Activated CD8-positive, alpha-beta memory T cell treated with anti-CD3 and anti-CD28 coated beads, Interleukin-2, amount 10 ng/mL, durations not matched to agents 7 days and 5 days (primary cell): Measurements from ENCODE around the gene CCM2. TPM values are rescaled to one million over a fixed set of nuclear protein-coding genes. Genes with fewer than 3 reads are reported as not detected.
A peak's percentile ranks its signal among the peaks of the same experiment; 100 is the strongest.

Experiments
- ATAC-seq: fragments of 150-1000 bp; cut with Tn5 transposase; one replicate; pipeline ENCODE4 v1.10.0; 2021; ENCODE audit warnings: moderate library complexity
- CTCF ChIA-PET: fragments of 350-600 bp; sonication (Branson Sonifier 250); formaldehyde crosslinking; loops from one replicate; lab custom pipeline; 2021; ENCODE audit warnings: antibody characterized with exemption; lab: Charles Lee
- DNase-seq: peaks from one replicate; pipeline ENCODE4 v3.0.0-alpha.2; 2020
- H3K27ac Mint-ChIP-seq: one replicate; pipeline ENCODE4 v1.8.0; 2021; ENCODE audit warnings: mild to moderate bottlenecking, mixed read lengths
- H3K27me3 Mint-ChIP-seq: one replicate; pipeline ENCODE4 v1.8.0; 2021; ENCODE audit warnings: mixed read lengths
- H3K36me3 Mint-ChIP-seq: one replicate; pipeline ENCODE4 v1.8.0; 2021; ENCODE audit warnings: mild to moderate bottlenecking, mixed read lengths
- H3K4me1 Mint-ChIP-seq: one replicate; pipeline ENCODE4 v1.8.0; 2021; ENCODE audit warnings: mixed read lengths
- H3K4me3 Mint-ChIP-seq: one replicate; pipeline ENCODE4 v1.8.0; 2021; ENCODE audit warnings: mild to moderate bottlenecking, moderate library complexity, mixed read lengths
- H3K9me3 Mint-ChIP-seq: one replicate; pipeline ENCODE4 v1.8.0; 2022; ENCODE audit warnings: low read depth, mixed read lengths
- total RNA-seq, 2 experiments: library from RNA; stranded (reverse); gene quantifications; one replicate each; pipeline ENCODE4 v1.2.3, GENCODE V29; 2021

Gene CCM2
- total RNA-seq, 2 experiments from 2014 or later: 87.5 to 113 TPM

GRCh38 chr7:44979481-44980392 is 20.3 kb upstream of the CCM2 start:
- Mint-ChIP-seq H3K9me3 (no peaks in the 10 kb centered on the region), H3K4me1 (peaks cover 73% of the 10 kb centered on the region), H3K27me3 (no peaks in the 10 kb centered on the region), H3K4me3 (peak overlapping the region; percentile 99), H3K27ac (peak overlapping the region; percentile 95), H3K36me3 (peaks cover 64% of the 10 kb centered on the region)
- ATAC-seq (peak; percentile 4), DNase-seq (peak; percentile 68)
- CTCF ChIA-PET: interaction anchor here (0.7 to 5.0 kb wide), 9 partner anchors 13 to 156 kb away, joined by 3 to 27 read pairs (median 4); partner anchors contain the start of genes CCM2 and TBRG4

GRCh38 chr7:44980393-44981034 is 19.5 kb upstream of the CCM2 start:
- CTCF ChIA-PET: interaction anchor here (0.9 to 5.0 kb wide), 6 partner anchors 7 to 155 kb away, joined by 3 to 27 read pairs (median 4); partner anchors contain the start of gene CCM2
- H3K9me3 Mint-ChIP-seq: no peaks in the 10 kb centered on the region
- H3K4me3 Mint-ChIP-seq: peak overlapping the region; percentile 99
- DNase-seq (peak; percentile 91), ATAC-seq (peak; percentile 22)
- peaks cover 71% of the 10 kb centered on the region for H3K4me1 Mint-ChIP-seq
- H3K27me3 Mint-ChIP-seq: no peaks in the 10 kb centered on the region
- H3K27ac Mint-ChIP-seq: peak overlapping the region; percentile 95
- peaks cover 66% of the 10 kb centered on the region for H3K36me3 Mint-ChIP-seq

GRCh38 chr7:44981035-44981706 is 18.8 kb upstream of the CCM2 start:
- H3K27me3 Mint-ChIP-seq: no peaks in the 10 kb centered on the region
- H3K4me1 Mint-ChIP-seq: peaks cover 64% of the 10 kb centered on the region
- peak overlapping the region; percentile 99 for H3K4me3 Mint-ChIP-seq
- H3K27ac Mint-ChIP-seq: peak overlapping the region; percentile 95
- no peaks in the 10 kb centered on the region for H3K9me3 Mint-ChIP-seq
- ATAC-seq (no peak), DNase-seq (no peak)
- CTCF ChIA-PET: interaction anchor here (0.8 to 5.0 kb wide), 7 partner anchors 8 to 155 kb away, joined by 3 to 27 read pairs (median 4); partner anchors contain the start of gene CCM2
- H3K36me3 Mint-ChIP-seq: peaks cover 66% of the 10 kb centered on the region

DNA sequence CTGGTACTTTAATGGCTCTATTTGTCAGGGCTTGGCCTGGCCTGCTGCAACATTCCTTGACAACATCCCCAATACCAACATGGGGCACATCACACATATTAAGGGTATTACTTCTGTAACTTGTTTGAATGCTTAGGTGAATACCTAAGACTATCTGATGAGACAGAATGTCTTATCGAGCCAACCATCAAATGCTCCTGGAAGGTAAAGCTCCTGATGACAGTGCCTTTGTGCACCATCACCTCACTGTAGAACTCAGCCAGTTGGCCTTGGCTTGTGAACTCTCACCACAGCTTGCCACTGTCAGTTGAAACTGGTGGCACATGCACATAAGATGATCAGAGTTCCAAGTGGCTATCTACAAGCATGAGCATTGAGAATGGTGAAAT is 17.5 kb upstream of the CCM2 start:
- DNase-seq (no peak), ATAC-seq (no peak)
- CTCF ChIA-PET: interaction anchor here (0.8 to 5.0 kb wide), 5 partner anchors 9 to 154 kb away, joined by 3 to 27 read pairs (median 4); partner anchors contain the start of genes CCM2 and H2AZ2
- H3K27ac Mint-ChIP-seq: peak overlapping the region; percentile 95
- H3K9me3 Mint-ChIP-seq: no peaks in the 10 kb centered on the region
- H3K27me3 Mint-ChIP-seq: no peaks in the 10 kb centered on the region
- peak overlapping the region; percentile 98 for H3K4me3 Mint-ChIP-seq
- H3K4me1 Mint-ChIP-seq: peaks cover 69% of the 10 kb centered on the region
- H3K36me3 Mint-ChIP-seq: peaks cover 54% of the 10 kb centered on the region

DNA sequence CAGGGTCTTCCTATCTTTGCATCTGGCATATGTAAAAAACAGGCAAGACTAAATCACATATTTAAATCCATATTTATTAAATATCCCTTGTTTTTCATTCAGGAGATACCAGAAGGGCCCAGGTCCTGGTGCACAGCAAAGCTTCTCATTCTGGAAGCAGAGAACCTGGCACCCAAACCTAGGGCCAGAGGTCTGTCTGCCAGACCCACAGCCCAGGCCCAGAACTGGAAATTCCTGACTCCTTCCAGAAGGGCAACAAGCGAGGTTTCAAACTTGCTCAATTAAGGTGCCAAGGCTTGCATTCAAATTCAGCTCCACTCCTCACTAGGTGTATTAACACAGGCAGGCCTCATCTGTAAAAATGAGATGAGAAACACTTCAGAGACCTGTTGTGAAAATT is 17.0 kb upstream of the CCM2 start:
- peaks cover 54% of the 10 kb centered on the region for H3K36me3 Mint-ChIP-seq
- peak overlapping the region; percentile 98 for H3K4me3 Mint-ChIP-seq
- H3K27me3 Mint-ChIP-seq: no peaks in the 10 kb centered on the region
- DNase-seq (no peak), ATAC-seq (no peak)
- CTCF ChIA-PET: interaction anchor here (0.8 to 5.0 kb wide), 6 partner anchors 10 to 153 kb away, joined by 3 to 27 read pairs (median 4); partner anchors contain the start of genes CCM2 and H2AZ2
- H3K27ac Mint-ChIP-seq: peak overlapping the region; percentile 95
- H3K4me1 Mint-ChIP-seq: peaks cover 73% of the 10 kb centered on the region
- H3K9me3 Mint-ChIP-seq: no peaks in the 10 kb centered on the region

DNA sequence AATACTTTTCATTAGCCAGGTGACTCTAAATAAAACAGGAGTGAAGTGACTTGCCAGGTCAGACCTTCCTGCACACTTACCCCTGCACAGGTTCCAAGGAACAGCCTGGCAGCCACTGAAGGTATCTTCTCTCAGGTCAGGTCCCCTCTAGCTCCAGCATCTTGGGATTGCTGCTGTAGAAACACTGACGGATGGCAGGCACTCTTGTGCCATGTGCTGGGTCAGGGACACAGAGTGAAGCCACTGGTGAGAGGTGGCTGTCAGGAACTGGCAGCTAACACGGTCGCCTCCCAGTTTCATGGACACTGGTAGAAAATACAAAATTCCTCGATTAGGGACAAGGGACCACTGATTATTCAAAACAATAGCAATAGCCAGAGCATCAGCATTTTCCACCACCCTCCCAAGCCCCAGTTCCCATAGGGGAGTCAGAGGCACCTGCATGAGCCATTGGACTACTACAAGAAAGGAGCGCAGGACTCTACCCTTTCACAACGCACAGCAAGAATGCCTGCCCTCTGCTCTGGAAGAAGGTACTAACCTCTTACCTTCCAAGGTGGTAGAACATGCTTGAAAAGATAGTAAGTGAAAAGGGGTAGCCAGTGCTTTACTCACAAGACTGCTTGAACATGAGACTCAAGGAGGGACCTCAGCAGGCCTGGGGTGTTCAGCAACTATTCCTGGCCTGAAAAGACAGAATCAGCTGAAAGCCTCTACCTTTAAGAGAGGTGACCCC is 16.1 kb upstream of the CCM2 start:
- H3K4me1 Mint-ChIP-seq: peaks cover 79% of the 10 kb centered on the region
- H3K27me3 Mint-ChIP-seq: no peaks in the 10 kb centered on the region
- ATAC-seq: no peak
- peaks cover 46% of the 10 kb centered on the region for H3K36me3 Mint-ChIP-seq
- H3K27ac Mint-ChIP-seq: peak overlapping the region; percentile 95
- CTCF ChIA-PET: interaction anchor here (0.9 to 5.0 kb wide), 5 partner anchors 11 to 152 kb away, joined by 3 to 27 read pairs (median 3); partner anchors contain the start of gene CCM2
- no peaks in the 10 kb centered on the region for H3K9me3 Mint-ChIP-seq
- DNase-seq: peak; percentile 38
- H3K4me3 Mint-ChIP-seq: peak overlapping the region; percentile 98

DNA sequence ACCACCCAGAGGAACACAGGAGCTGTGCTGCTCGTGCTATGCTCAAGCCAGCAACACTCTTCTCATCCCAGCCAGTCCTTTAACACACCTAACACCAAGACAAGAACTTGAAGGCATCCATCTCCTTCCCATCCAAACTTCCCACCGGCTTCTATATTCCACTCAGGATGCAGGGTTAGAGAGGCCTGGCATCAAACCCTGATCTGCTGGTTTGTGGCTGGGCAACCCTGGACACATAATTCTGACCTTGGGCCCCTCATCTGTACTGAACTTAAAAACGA is 15.6 kb upstream of the CCM2 start:
- DNase-seq (peak; percentile 36), ATAC-seq (no peak)
- Mint-ChIP-seq H3K9me3 (no peaks in the 10 kb centered on the region), H3K27ac (peak overlapping the region; percentile 95), H3K27me3 (no peaks in the 10 kb centered on the region), H3K36me3 (peaks cover 46% of the 10 kb centered on the region), H3K4me3 (peak overlapping the region; percentile 98), H3K4me1 (peaks cover 75% of the 10 kb centered on the region)
- CTCF ChIA-PET: interaction anchor here (1.0 to 5.0 kb wide), 3 partner anchors 11 to 37 kb away, joined by 3 to 27 read pairs (median 26); partner anchors contain the start of gene CCM2

- peak overlapping the region; percentile 95 for H3K27ac Mint-ChIP-seq
- peaks cover 68% of the 10 kb centered on the region for H3K4me1 Mint-ChIP-seq
- peaks cover 46% of the 10 kb centered on the region for H3K36me3 Mint-ChIP-seq
- H3K27me3 Mint-ChIP-seq: no peaks in the 10 kb centered on the region
- CTCF ChIA-PET: interaction anchor here (0.5 to 1.9 kb wide), 8 partner anchors 8 to 51 kb away, joined by 3 to 6 read pairs (median 4); partner anchors contain the start of gene CCM2
- H3K9me3 Mint-ChIP-seq: no peaks in the 10 kb centered on the region
- ATAC-seq (no peak), DNase-seq (no peak)
- H3K4me3 Mint-ChIP-seq: peak overlapping the region; percentile 98
These were observed 14.8 kb upstream of the CCM2 start for GRCh38 chr7:44985033-44985695.

GRCh38 chr7:44985900-44986217 is 14.1 kb upstream of the CCM2 start:
- peaks cover 46% of the 10 kb centered on the region for H3K36me3 Mint-ChIP-seq
- H3K9me3 Mint-ChIP-seq: no peaks in the 10 kb centered on the region
- H3K27ac Mint-ChIP-seq: peak overlapping the region; percentile 95
- H3K4me3 Mint-ChIP-seq: peak overlapping the region; percentile 98
- no peak for ATAC-seq
- no peaks in the 10 kb centered on the region for H3K27me3 Mint-ChIP-seq
- DNase-seq: no peak
- peaks cover 61% of the 10 kb centered on the region for H3K4me1 Mint-ChIP-seq
- CTCF ChIA-PET: interaction anchor here (0.5 to 1.9 kb wide), 8 partner anchors 9 to 51 kb away, joined by 3 to 6 read pairs (median 4); partner anchors contain the start of gene CCM2

GRCh38 chr7:44986218-44987053 is 13.6 kb upstream of the CCM2 start:
- Mint-ChIP-seq H3K4me1 (peaks cover 56% of the 10 kb centered on the region), H3K36me3 (peaks cover 46% of the 10 kb centered on the region), H3K9me3 (no peaks in the 10 kb centered on the region), H3K27ac (peak overlapping the region; percentile 95), H3K27me3 (no peaks in the 10 kb centered on the region), H3K4me3 (peak overlapping the region; percentile 98)
- CTCF ChIA-PET: interaction anchor here (1.0 to 1.9 kb wide), 7 partner anchors 10 to 50 kb away, joined by 3 to 6 read pairs (median 4); partner anchors contain the start of gene CCM2
- DNase-seq (peak; percentile 97), ATAC-seq (peak; percentile 95)

DNA sequence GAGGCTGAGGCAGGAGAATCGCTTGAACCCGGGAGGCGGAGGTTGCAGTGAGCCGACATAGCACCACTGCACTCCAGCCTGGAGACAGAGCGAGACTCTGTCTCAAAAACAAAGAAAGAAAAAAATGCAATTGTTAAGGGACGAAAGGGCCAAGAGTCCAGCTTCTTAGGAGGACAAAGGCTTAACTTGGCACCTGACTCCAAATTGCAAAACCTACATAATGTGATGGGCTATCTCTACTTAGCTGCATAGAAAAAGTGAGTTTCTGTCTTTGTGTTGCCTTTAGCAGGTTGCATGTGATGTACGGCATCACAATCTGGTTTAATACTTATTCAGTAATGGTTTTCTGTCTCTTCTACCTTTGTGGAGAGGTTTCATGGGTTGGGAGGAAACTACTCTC is 12.5 kb upstream of the CCM2 start:
- ATAC-seq (no peak), DNase-seq (no peak)
- H3K27me3 Mint-ChIP-seq: no peaks in the 10 kb centered on the region
- peak overlapping the region; percentile 95 for H3K27ac Mint-ChIP-seq
- CTCF ChIA-PET: interaction anchor here (0.9 kb wide), 2 partner anchors 10 to 12 kb away, joined by 4 read pairs; no protein-coding TSS in a partner anchor
- peaks cover 42% of the 10 kb centered on the region for H3K36me3 Mint-ChIP-seq
- H3K9me3 Mint-ChIP-seq: no peaks in the 10 kb centered on the region
- H3K4me3 Mint-ChIP-seq: peak overlapping the region; percentile 98
- H3K4me1 Mint-ChIP-seq: peaks cover 50% of the 10 kb centered on the region
